K562 (cell line): ENCODE data around the gene FOXO3. TPM values are rescaled to one million over a fixed set of nuclear protein-coding genes. Genes with fewer than 3 reads are reported as not detected.
A peak's percentile ranks its signal among the peaks of the same experiment; 100 is the strongest.

Experiments
- ARID4B ChIP-seq: sonication (generic); formaldehyde crosslinking; IDR thresholded peaks from 2 replicates; pipeline ENCODE4 v1.8.0; 2022; ENCODE audit warnings: mild to moderate bottlenecking, missing genetic modification reagents
- CLOCK ChIP-seq: fragments of 250-450 bp; sonication (Bioruptor Pico); IDR thresholded peaks from 2 replicates; pipeline ENCODE4 v1.4.0; 2020; ENCODE audit warnings: mild to moderate bottlenecking, moderate library complexity, borderline replicate concordance
- E2F4 ChIP-seq: sonication (generic); formaldehyde crosslinking; IDR thresholded peaks from 2 replicates; pipeline ENCODE4 v1.8.0; 2022; ENCODE audit warnings: mild to moderate bottlenecking, low read depth, missing genetic modification reagents
- TCFL5 ChIP-seq: fragments of 250-450 bp; sonication (Bioruptor Pico); conservative IDR thresholded peaks from 2 replicates; pipeline ENCODE4 v1.6.1; 2021; ENCODE audit warnings: mild to moderate bottlenecking, moderate library complexity, matching md5 sums
- ZNF174 ChIP-seq: fragments of 250-450 bp; sonication (Bioruptor Pico); IDR thresholded peaks from 2 replicates; pipeline ENCODE4 v1.4.0; 2020; ENCODE audit warnings: mild to moderate bottlenecking
- ZNF318 ChIP-seq, 2 experiments: fragments of 450-650 bp; IDR thresholded peaks; 2 replicates each; pipeline ENCODE4 v1.6.1; 2016; ENCODE audit warnings: mild to moderate bottlenecking in 2 of 2, borderline replicate concordance in 1 of 2, low read depth in 1 of 2, moderate library complexity in 1 of 2
- polyA plus RNA-seq, 8 experiments: library from polyadenylated mRNA; depleted of rRNA in 4 of 8; stranded (reverse) in 5 of 8; unstranded in 3 of 8; fragments of >200 nt; fragmentation: Nextera tagmentation in 2 of 8; fragmentation: Illumina TruSeq in 1 of 8; extraction: Ambion mirVana in 2 of 8; extraction: Trizol in 1 of 8; gene quantifications; 2 replicates each; pipeline versions ENCODE4 v1.2.1 to v1.2.3, GENCODE V29; 2011 to 2014; ENCODE audit warnings: inconsistent platforms in 1 of 8, missing spikeins in 1 of 8
- total RNA-seq, 7 experiments: library from RNA; depleted of rRNA in 6 of 7; stranded (reverse); fragments of >200 nt in 6 of 7; fragmentation: Illumina TruSeq in 2 of 7; extraction: Trizol in 2 of 7; gene quantifications; 2 replicates each; pipeline versions ENCODE4 v1.2.1 to v1.2.3, GENCODE V29; 2011 to 2021; ENCODE audit warnings: low replicate concordance in 1 of 7
- TF ChIP-seq, protein P1 (sequence below): fragments of 450-650 bp; formaldehyde crosslinking; IDR thresholded peaks from 2 replicates; pipeline ENCODE4 v1.4.0; 2020; ENCODE audit warnings: mild to moderate bottlenecking, moderate library complexity

Gene FOXO3
- total and polyA plus RNA-seq, 9 of the 15 experiments (the other 6 are each of a cell fraction or from before 2014, with no cell fraction given) = 3.0 to 14.6 (median 6.0) TPM

DNA sequence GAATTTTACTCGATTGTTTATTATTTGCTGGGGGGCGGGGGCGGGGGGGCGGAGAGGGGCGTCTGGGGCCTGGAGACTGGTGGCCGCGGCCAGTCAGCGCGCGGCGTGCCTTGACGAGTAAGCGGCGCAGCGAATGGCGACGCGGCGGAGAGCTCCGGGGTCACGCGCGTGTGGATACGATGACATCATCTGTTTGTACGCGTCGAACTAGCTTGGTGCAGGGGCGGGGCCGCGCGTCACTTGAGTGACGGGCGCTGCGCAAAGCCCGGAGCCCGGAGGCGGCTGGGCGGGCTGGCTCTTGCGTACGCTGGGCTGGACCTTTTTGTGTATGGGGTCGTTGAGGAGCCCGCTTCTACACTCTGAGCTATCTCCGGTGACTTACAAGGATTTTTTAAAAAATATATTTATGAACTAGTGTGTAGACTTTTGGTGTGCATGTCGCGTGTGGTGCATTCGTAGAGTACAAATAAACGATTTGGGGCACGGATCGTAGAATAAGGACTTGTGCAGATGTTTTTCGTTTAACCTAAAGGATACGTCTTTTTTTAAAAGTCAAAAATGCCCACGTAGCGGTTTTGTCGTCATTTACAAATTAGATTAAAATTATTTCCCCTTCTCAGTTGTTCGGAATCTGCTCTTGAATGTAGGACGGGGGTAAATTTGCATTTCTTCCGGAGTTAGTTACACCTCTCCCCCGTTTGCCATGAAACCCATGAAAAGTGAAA lies 2.2 kb upstream of the FOXO3 start (continued):
- TF ChIP-seq E2F4 (CRISPR knock-in tag) (no peak), ARID4B (peak; percentile 13; the same call in 1 of the 2 replicates), CLOCK (no peak), TCFL5 (no peak), ZNF174 (CRISPR knock-in tag) (no peak), ZNF318 (IDR thresholded peaks at IDR 0.05; ENCODE audit: borderline replicate concordance in 1 of 2, low read depth in 1 of 2) (0 out of 4 replicates have a peak, but pooled peaks of 1 of the 2 experiments have one; percentile 9)
- TF ChIP-seq, protein P1, sequence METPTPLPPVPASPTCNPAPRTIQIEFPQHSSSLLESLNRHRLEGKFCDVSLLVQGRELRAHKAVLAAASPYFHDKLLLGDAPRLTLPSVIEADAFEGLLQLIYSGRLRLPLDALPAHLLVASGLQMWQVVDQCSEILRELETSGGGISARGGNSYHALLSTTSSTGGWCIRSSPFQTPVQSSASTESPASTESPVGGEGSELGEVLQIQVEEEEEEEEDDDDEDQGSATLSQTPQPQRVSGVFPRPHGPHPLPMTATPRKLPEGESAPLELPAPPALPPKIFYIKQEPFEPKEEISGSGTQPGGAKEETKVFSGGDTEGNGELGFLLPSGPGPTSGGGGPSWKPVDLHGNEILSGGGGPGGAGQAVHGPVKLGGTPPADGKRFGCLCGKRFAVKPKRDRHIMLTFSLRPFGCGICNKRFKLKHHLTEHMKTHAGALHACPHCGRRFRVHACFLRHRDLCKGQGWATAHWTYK (CRISPR knock-in tag) = no peak
